Measurements from ENCODE around the gene DGKH.

DGKH gene

GRCh38 chr13:42119041-42119440 lies 70.6 kb downstream of the DGKH start:
- DNase-seq (ENCODE audit: extremely low read depth, low read depth): no peak
- no peak overlapping the region for H3K4me3 ChIP-seq (replicated peaks; ENCODE audit: low read depth, low read length)
- no peak for TF ChIP-seq CTCF (IDR thresholded peaks at IDR 0.05; ENCODE audit: low read depth, low read length, missing control alignments)

- no peak for TF ChIP-seq CTCF (IDR thresholded peaks at IDR 0.05; ENCODE audit: low read depth, low read length, missing control alignments)
- no peak overlapping the region for H3K4me3 ChIP-seq (replicated peaks; ENCODE audit: low read depth, low read length)
- DNase-seq (ENCODE audit: extremely low read depth, low read depth): no peak
Observed at GRCh38 chr13:42119875-42120274, 71.4 kb downstream of the DGKH start.

- no peak for TF ChIP-seq CTCF (IDR thresholded peaks at IDR 0.05; ENCODE audit: low read depth, low read length, missing control alignments)
- H3K4me3 ChIP-seq (replicated peaks; ENCODE audit: low read depth, low read length): no peak overlapping the region
- no peak for DNase-seq (ENCODE audit: extremely low read depth, low read depth)
Observed at GRCh38 chr13:42123600-42123999, 75.2 kb downstream of the DGKH start.

GRCh38 chr13:42125046-42125445 lies 76.6 kb downstream of the DGKH start:
- no peak for TF ChIP-seq CTCF (IDR thresholded peaks at IDR 0.05; ENCODE audit: low read depth, low read length, missing control alignments)
- no peak overlapping the region for H3K4me3 ChIP-seq (replicated peaks; ENCODE audit: low read depth, low read length)
- DNase-seq (ENCODE audit: extremely low read depth, low read depth): no peak

- no peak for TF ChIP-seq CTCF (IDR thresholded peaks at IDR 0.05; ENCODE audit: low read depth, low read length, missing control alignments)
- H3K4me3 ChIP-seq (replicated peaks; ENCODE audit: low read depth, low read length): no peak overlapping the region
- no peak for DNase-seq (ENCODE audit: extremely low read depth, low read depth)
Observed at GRCh38 chr13:42127047-42127446, 78.6 kb downstream of the DGKH start.

GRCh38 chr13:42129033-42129432 lies 80.6 kb downstream of the DGKH start:
- H3K4me3 ChIP-seq (replicated peaks; ENCODE audit: low read depth, low read length): no peak overlapping the region
- no peak for DNase-seq (ENCODE audit: extremely low read depth, low read depth)
- TF ChIP-seq CTCF (IDR thresholded peaks at IDR 0.05; ENCODE audit: low read depth, low read length, missing control alignments): no peak

- no peak overlapping the region for H3K4me3 ChIP-seq (replicated peaks; ENCODE audit: low read depth, low read length)
- no peak for TF ChIP-seq CTCF (IDR thresholded peaks at IDR 0.05; ENCODE audit: low read depth, low read length, missing control alignments)
- no peak for DNase-seq (ENCODE audit: extremely low read depth, low read depth)
Observed at GRCh38 chr13:42136518-42136917, 88.1 kb downstream of the DGKH start.
